HepG2 (cell line): ENCODE results near the gene SH2D7. TPM values are rescaled to one million over a fixed set of nuclear protein-coding genes. Genes with fewer than 3 reads are reported as not detected.

Experiments
- ATAC-seq: fragments of 200-7000 bp; cut with Tn5 transposase; 3 replicates; pipeline ENCODE4 v1.9.1; 2020; ENCODE audit warnings: mild to moderate bottlenecking, moderate library complexity
- BruUV-seq: library from RNA; stranded (reverse); fragments of 400-500 nt; replicated peaks from 2 replicates; lab custom pipeline; 2021; lab: Mats Ljungman, UMichigan
- CTCF ChIA-PET: fragments of 300-600 bp; formaldehyde crosslinking; extraction: SDS; loops from one replicate; lab custom pipeline; 2021; ENCODE audit warnings: low total read pairs, inconsistent platforms, low intra/inter-chr PET ratio; lab: Yijun Ruan, JAX
- POLR2A ChIA-PET: fragments of 350-600 bp; sonication (Branson Sonifier 250); formaldehyde crosslinking; loops from one replicate; lab custom pipeline; 2020; ENCODE audit warnings: antibody characterized with exemption, inconsistent platforms; lab: Yijun Ruan, JAX
- DNase-seq: peaks from one replicate; pipeline ENCODE4 v3.0.0-alpha.2; 2015; ENCODE audit warnings: low spot score
- FAIRE-seq: peaks from 3 replicates; lab custom pipeline; 2011; peaks lifted over from hg19 to GRCh38; lab: Jason Lieb, UNC
- H2AFZ ChIP-seq: one replicate; pipeline ENCODE4 v1.6.1; 2011; ENCODE audit warnings: low read length, inconsistent platforms
- H3K27ac ChIP-seq: fragments of 300-600 bp; 3 replicates; pipeline ENCODE4 v1.8.0; 2011; ENCODE audit warnings: mixed run types, mild to moderate bottlenecking, mixed read lengths, low read length, inconsistent platforms; ENCODE audit not compliant: insufficient read depth; ENCODE audit errors: extremely low read length
- H3K27me3 ChIP-seq, 2 experiments: fragments of 200-600 bp in 1 of 2; 2 replicates in 1 of 2; 3 replicates in 1 of 2; pipeline versions ENCODE4 v1.6.0 to v1.8.0; 2011; ENCODE audit warnings: low read length in 2 of 2, mild to moderate bottlenecking in 2 of 2, moderate library complexity in 2 of 2, inconsistent platforms in 1 of 2; ENCODE audit not compliant: insufficient read depth in 2 of 2, control insufficient read depth in 1 of 2
- H3K36me3 ChIP-seq, 2 experiments: fragments of 200-600 bp in 1 of 2; replicated peaks in 1 of 2; 2 replicates in 1 of 2; 3 replicates in 1 of 2; pipeline versions ENCODE4 v1.5.1 to v1.8.0; 2011; ENCODE audit warnings: low read length in 2 of 2, inconsistent platforms in 1 of 2; ENCODE audit not compliant: insufficient read depth in 2 of 2, control insufficient read depth in 1 of 2
- H3K4me1 ChIP-seq: 2 replicates; pipeline ENCODE4 v1.5.1; 2012; ENCODE audit warnings: low read length, inconsistent platforms; ENCODE audit not compliant: insufficient read depth
- H3K4me2 ChIP-seq: 2 replicates; pipeline ENCODE4 v1.6.0; 2011; ENCODE audit warnings: low read depth, low read length, inconsistent platforms
- H3K4me3 ChIP-seq, 3 experiments: fragments of 200-600 bp in 1 of 3; sonication (generic), shearing (Covaris generic) in 1 of 3; replicated peaks in 1 of 3; 2 replicates each; pipeline ENCODE4 v1.5.1; 2011 to 2016; ENCODE audit warnings: low read length in 3 of 3, inconsistent platforms in 2 of 3, low read depth in 2 of 3, mild to moderate bottlenecking in 2 of 3, control low read depth in 1 of 3, mixed read lengths in 1 of 3; ENCODE audit not compliant: insufficient read depth in 1 of 3
- H3K79me2 ChIP-seq: one replicate; pipeline ENCODE4 v1.6.1; 2011; ENCODE audit warnings: low read length, inconsistent platforms; ENCODE audit not compliant: insufficient read depth
- H3K9ac ChIP-seq: 2 replicates; pipeline ENCODE4 v1.6.0; 2011; ENCODE audit warnings: mild to moderate bottlenecking, low read depth, low read length, inconsistent platforms; ENCODE audit not compliant: insufficient read depth
- H3K9me3 ChIP-seq: 2 replicates; pipeline ENCODE4 v1.5.1; 2012; ENCODE audit warnings: mild to moderate bottlenecking, low read length
- H4K20me1 ChIP-seq: 2 replicates; pipeline ENCODE4 v1.6.0; 2011; ENCODE audit warnings: inconsistent platforms, mild to moderate bottlenecking, low read length, moderate library complexity; ENCODE audit not compliant: insufficient read depth
- MAFG ChIP-seq: sonication (generic); formaldehyde crosslinking; IDR thresholded peaks from 2 replicates; pipeline ENCODE4 v1.5.1; 2020; ENCODE audit warnings: mild to moderate bottlenecking, missing genetic modification reagents
- RNF2 ChIP-seq: fragments of 450-650 bp; conservative IDR thresholded peaks from 2 replicates; pipeline ENCODE4 v1.6.1; 2016; ENCODE audit warnings: low read depth
- ZNF253 ChIP-seq: sonication (generic); formaldehyde crosslinking; IDR thresholded peaks from 2 replicates; pipeline ENCODE4 v1.8.0; 2022; ENCODE audit warnings: mild to moderate bottlenecking, missing genetic modification reagents, borderline replicate concordance
- ZNF275 ChIP-seq: sonication (generic); formaldehyde crosslinking; IDR thresholded peaks from 2 replicates; pipeline ENCODE4 v1.8.0; 2022; ENCODE audit warnings: missing genetic modification reagents, mild to moderate bottlenecking, inconsistent platforms, borderline replicate concordance
- WGBS: methylation state at CpG from one replicate; pipeline ENCODE4 v1.1.6; 2017; ENCODE audit warnings: low lambda C conversion rate; 5-methylcytosine and 5-hydroxymethylcytosine counted together
- in situ Hi-C: cut with HindIII; loops from 2 replicates; pipeline ENCODE4 v1.10.0; 2017; ENCODE audit warnings: low pct_unique_long_range_greater_than_20kb; ENCODE audit not compliant: extremely low pct_ligation_motif_present
- intact Hi-C: fragments of 100-400 bp; cut with micrococcal nuclease; formaldehyde crosslinking; loops from one replicate; pipeline ENCODE4 v1.10.0; 2022; ENCODE audit not compliant: unreplicated experiment
- polyA plus RNA-seq, 8 experiments: library from polyadenylated mRNA; depleted of rRNA in 3 of 8; stranded (reverse) in 7 of 8; unstranded in 1 of 8; fragments of >200 nt; fragmentation: Illumina TruSeq in 4 of 8; extraction: Trizol in 4 of 8; gene quantifications; 2 replicates each; pipeline versions ENCODE4 v1.2.1 to v1.2.3, GENCODE V29; 2011 to 2016; ENCODE audit warnings: low read depth in 4 of 8, missing spikeins in 1 of 8, mixed read lengths in 1 of 8; ENCODE audit not compliant: insufficient read depth in 1 of 8
- total RNA-seq, 5 experiments: library from RNA; depleted of rRNA; stranded (reverse); fragments of >200 nt; fragmentation: Illumina TruSeq; extraction: Trizol; gene quantifications; 2 replicates each; pipeline ENCODE4 v1.2.3, GENCODE V29; 2016; ENCODE audit warnings: low read depth in 1 of 5
- TF ChIP-seq, protein P1 (sequence below): sonication (generic); formaldehyde crosslinking; conservative IDR thresholded peaks from 2 replicates; pipeline ENCODE4 v1.4.0; 2020; ENCODE audit warnings: missing genetic modification reagents

The SH2D7 gene
- total and polyA plus RNA-seq, 2 of the 13 experiments (the other 11 are each of a cell fraction or from before 2014, with no cell fraction given): not detected

DNA sequence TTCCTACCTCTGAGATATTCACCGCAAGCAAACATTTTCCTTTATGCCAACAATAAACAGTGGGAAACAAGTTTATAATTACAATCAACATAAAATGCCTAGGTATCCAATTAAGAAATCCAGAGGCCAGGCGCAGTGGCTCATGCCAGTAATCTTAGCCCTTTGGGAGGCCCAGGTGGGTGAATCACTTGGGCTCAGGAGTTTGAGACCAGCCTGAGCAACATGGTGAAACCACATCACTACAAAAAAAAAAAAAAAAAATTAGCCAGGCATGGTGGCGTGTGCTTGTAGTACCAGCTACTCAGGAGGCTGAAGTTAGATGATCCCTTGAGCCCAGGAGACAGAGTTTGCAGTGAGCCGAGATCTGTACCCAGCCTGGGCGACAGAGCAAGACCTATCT is 32.1 kb upstream of the SH2D7 start:
- TF ChIP-seq ZNF253 (CRISPR knock-in tag): no peak
- TF ChIP-seq RNF2: no peak
- no peak for TF ChIP-seq MAFG
- TF ChIP-seq, protein P1, sequence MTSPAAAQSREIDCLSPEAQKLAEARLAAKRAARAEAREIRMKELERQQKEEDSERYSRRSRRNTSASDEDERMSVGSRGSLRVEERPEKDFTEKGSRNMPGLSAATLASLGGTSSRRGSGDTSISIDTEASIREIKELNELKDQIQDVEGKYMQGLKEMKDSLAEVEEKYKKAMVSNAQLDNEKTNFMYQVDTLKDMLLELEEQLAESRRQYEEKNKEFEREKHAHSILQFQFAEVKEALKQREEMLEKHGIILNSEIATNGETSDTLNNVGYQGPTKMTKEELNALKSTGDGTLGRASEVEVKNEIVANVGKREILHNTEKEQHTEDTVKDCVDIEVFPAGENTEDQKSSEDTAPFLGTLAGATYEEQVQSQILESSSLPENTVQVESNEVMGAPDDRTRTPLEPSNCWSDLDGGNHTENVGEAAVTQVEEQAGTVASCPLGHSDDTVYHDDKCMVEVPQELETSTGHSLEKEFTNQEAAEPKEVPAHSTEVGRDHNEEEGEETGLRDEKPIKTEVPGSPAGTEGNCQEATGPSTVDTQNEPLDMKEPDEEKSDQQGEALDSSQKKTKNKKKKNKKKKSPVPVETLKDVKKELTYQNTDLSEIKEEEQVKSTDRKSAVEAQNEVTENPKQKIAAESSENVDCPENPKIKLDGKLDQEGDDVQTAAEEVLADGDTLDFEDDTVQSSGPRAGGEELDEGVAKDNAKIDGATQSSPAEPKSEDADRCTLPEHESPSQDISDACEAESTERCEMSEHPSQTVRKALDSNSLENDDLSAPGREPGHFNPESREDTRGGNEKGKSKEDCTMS (CRISPR knock-in tag): no peak
- no peak for TF ChIP-seq ZNF275 (CRISPR knock-in tag)
- TF ChIP-seq, all 625 proteins: peak for 0
- Histone ChIP-seq H2AFZ (no peak overlapping the region), H3K4me3 (no peak overlapping the region), H3K27me3 (no peaks in the 10 kb centered on the region), H3K9ac (no peak overlapping the region), H3K4me1 (peaks cover 66% of the 10 kb centered on the region), H3K4me2 (no peak overlapping the region), H4K20me1 (peaks cover 4% of the 10 kb centered on the region; the same call in 1 of the 2 replicates), H3K27ac (no peak overlapping the region), H3K79me2 (peaks cover 57% of the 10 kb centered on the region), H3K36me3 (no peaks in the 10 kb centered on the region), H3K9me3 (no peaks in the 10 kb centered on the region)
- ChIA-PET CTCF (no interaction called here), POLR2A (no interaction called here)
- no peak for FAIRE-seq
- DNase-seq: no peak
- in situ Hi-C loops: no loop called here
- intact Hi-C loops: no loop called here
- no peak for ATAC-seq
- BruUV-seq: no TSS peak
- WGBS: 95% methylated on average over 4 of the region's 5 CpGs
